Neutrophil (primary cell): ENCODE results near the gene GALNT17.

Experiments
- H3K27ac ChIP-seq: fragments of 200-600 bp; sonication (generic); 2 replicates; pipeline ENCODE4 v1.5.1; 2016; ENCODE audit warnings: mild to moderate bottlenecking, moderate library complexity
- H3K27me3 ChIP-seq: fragments of 200-600 bp; sonication (generic); 2 replicates; pipeline ENCODE4 v1.6.0; 2016; ENCODE audit warnings: mild to moderate bottlenecking
- H3K36me3 ChIP-seq: fragments of 200-600 bp; sonication (generic); 2 replicates; pipeline ENCODE4 v1.5.1; 2017
- H3K4me1 ChIP-seq, 2 experiments: fragments of 200-600 bp in 1 of 2; sonication (generic) in 1 of 2; 1 replicate in 1 of 2; 2 replicates in 1 of 2; pipeline versions ENCODE4 v1.5.1 to v1.6.1; 2013 to 2016; ENCODE audit warnings: low read depth in 1 of 2, low read length in 1 of 2, mild to moderate bottlenecking in 1 of 2, moderate library complexity in 1 of 2; ENCODE audit not compliant: control insufficient read depth in 1 of 2, insufficient read depth in 1 of 2
- H3K4me3 ChIP-seq, 2 experiments: fragments of 200-600 bp in 1 of 2; sonication (generic) in 1 of 2; 1 replicate in 1 of 2; 2 replicates in 1 of 2; pipeline ENCODE4 v1.5.1; 2013 to 2016; ENCODE audit warnings: low read depth in 1 of 2, low read length in 1 of 2, mild to moderate bottlenecking in 1 of 2, moderate library complexity in 1 of 2
- H3K9me3 ChIP-seq: fragments of 200-600 bp; sonication (generic); 2 replicates; pipeline ENCODE4 v1.5.1; 2016
- CTCF ChIP-seq: fragments of 200-600 bp; sonication (generic); IDR thresholded peaks from 2 replicates; pipeline ENCODE4 v1.5.1; 2016; ENCODE audit warnings: antibody characterized with exemption

The GALNT17 gene

GRCh38 chr7:71484380-71484779, 352.4 kb downstream of the GALNT17 start:
- H3K36me3 ChIP-seq: no peaks in the 10 kb centered on the region
- H3K4me3 ChIP-seq: no peak overlapping the region
- no peaks in the 10 kb centered on the region for H3K9me3 ChIP-seq
- no peaks in the 10 kb centered on the region for H3K4me1 ChIP-seq
- H3K27ac ChIP-seq: no peak overlapping the region
- H3K27me3 ChIP-seq: no peaks in the 10 kb centered on the region
- TF ChIP-seq CTCF: no peak

- H3K4me3 ChIP-seq: no peak overlapping the region
- TF ChIP-seq CTCF: no peak
- H3K27me3 ChIP-seq: no peaks in the 10 kb centered on the region
- H3K36me3 ChIP-seq: no peaks in the 10 kb centered on the region
- no peaks in the 10 kb centered on the region for H3K9me3 ChIP-seq
- no peaks in the 10 kb centered on the region for H3K4me1 ChIP-seq
- no peak overlapping the region for H3K27ac ChIP-seq
Measured at GRCh38 chr7:71485586-71485985, 353.6 kb downstream of the GALNT17 start.

- H3K36me3 ChIP-seq: no peaks in the 10 kb centered on the region
- no peaks in the 10 kb centered on the region for H3K27me3 ChIP-seq
- no peak overlapping the region for H3K27ac ChIP-seq
- TF ChIP-seq CTCF: no peak
- no peaks in the 10 kb centered on the region for H3K9me3 ChIP-seq
- no peaks in the 10 kb centered on the region for H3K4me1 ChIP-seq
- H3K4me3 ChIP-seq: no peak overlapping the region
Measured at GRCh38 chr7:71486414-71486813, 354.5 kb downstream of the GALNT17 start.

GRCh38 chr7:71486856-71487628, 355.1 kb downstream of the GALNT17 start:
- Histone ChIP-seq H3K27ac (no peak overlapping the region), H3K4me1 (no peaks in the 10 kb centered on the region), H3K9me3 (no peaks in the 10 kb centered on the region), H3K27me3 (no peaks in the 10 kb centered on the region), H3K4me3 (no peak overlapping the region), H3K36me3 (no peaks in the 10 kb centered on the region)
- no peak for TF ChIP-seq CTCF

GRCh38 chr7:71488308-71488707, 356.4 kb downstream of the GALNT17 start:
- no peaks in the 10 kb centered on the region for H3K9me3 ChIP-seq
- H3K4me1 ChIP-seq: no peaks in the 10 kb centered on the region
- TF ChIP-seq CTCF: no peak
- H3K27me3 ChIP-seq: no peaks in the 10 kb centered on the region
- H3K27ac ChIP-seq: no peak overlapping the region
- H3K36me3 ChIP-seq: no peaks in the 10 kb centered on the region
- no peak overlapping the region for H3K4me3 ChIP-seq
